Neuron (in vitro differentiated cells): ENCODE data around the gene ABCG2.

Source experiments
- H2AFZ ChIP-seq: one replicate; pipeline ENCODE4 v1.6.1; 2013; ENCODE audit warnings: low read depth, mild to moderate bottlenecking, inconsistent platforms, low read length, moderate library complexity
- H3K27me3 ChIP-seq: one replicate; pipeline ENCODE4 v1.6.1; 2013; ENCODE audit warnings: low read length; ENCODE audit not compliant: insufficient read depth
- H3K36me3 ChIP-seq: one replicate; pipeline ENCODE4 v1.6.1; 2013; ENCODE audit warnings: low read length; ENCODE audit not compliant: insufficient read depth
- H3K4me1 ChIP-seq: one replicate; pipeline ENCODE4 v1.6.1; 2013; ENCODE audit warnings: low read length; ENCODE audit not compliant: insufficient read depth
- H3K4me3 ChIP-seq: 2 replicates; pipeline ENCODE4 v1.5.1; 2013; ENCODE audit warnings: mild to moderate bottlenecking, low read length, moderate library complexity
- H3K9me3 ChIP-seq: one replicate; pipeline ENCODE4 v1.6.1; 2013; ENCODE audit warnings: low read length

Gene ABCG2

GRCh38 chr4:88158489-88159228 lies at the start of gene ABCG2:
Gene ABCG2, minus strand, starts transcription at chr4:88158639. Its CDS starts 18,644 bp downstream, at chr4:88139995.
- H2AFZ ChIP-seq = peak within 1 kb of the TSS; percentile 86
- H3K36me3 ChIP-seq = no peaks in the 10 kb centered on the region
- H3K27me3 ChIP-seq = peaks cover 25% of the 10 kb centered on the region
- peak within 1 kb of the TSS; percentile 51 for H3K4me3 ChIP-seq
- no peaks in the 10 kb centered on the region for H3K9me3 ChIP-seq
- peaks cover 21% of the 10 kb centered on the region for H3K4me1 ChIP-seq

GRCh38 chr4:88208156-88208555 lies 49.7 kb upstream of the ABCG2 start:
- H3K27me3 ChIP-seq = peaks cover 2% of the 10 kb centered on the region
- H3K4me3 ChIP-seq = no peak overlapping the region

GRCh38 chr4:88207171-88207570 lies 48.7 kb upstream of the ABCG2 start:
- H3K36me3 ChIP-seq = no peaks in the 10 kb centered on the region
- H2AFZ ChIP-seq = no peak overlapping the region
- no peak overlapping the region for H3K4me3 ChIP-seq
- H3K4me1 ChIP-seq = no peaks in the 10 kb centered on the region
- H3K27me3 ChIP-seq = no peaks in the 10 kb centered on the region
- H3K9me3 ChIP-seq = no peaks in the 10 kb centered on the region

More at GRCh38 chr4:88208156-88208555, 49.7 kb upstream of the ABCG2 start:
- H2AFZ ChIP-seq = no peak overlapping the region
- H3K36me3 ChIP-seq = no peaks in the 10 kb centered on the region
- no peaks in the 10 kb centered on the region for H3K4me1 ChIP-seq
- no peaks in the 10 kb centered on the region for H3K9me3 ChIP-seq

GRCh38 chr4:88204882-88205281 lies 46.4 kb upstream of the ABCG2 start:
- no peak overlapping the region for H3K4me3 ChIP-seq
- no peaks in the 10 kb centered on the region for H3K4me1 ChIP-seq
- no peaks in the 10 kb centered on the region for H3K36me3 ChIP-seq
- no peaks in the 10 kb centered on the region for H3K9me3 ChIP-seq
- no peak overlapping the region for H2AFZ ChIP-seq
- H3K27me3 ChIP-seq = no peaks in the 10 kb centered on the region

- Histone ChIP-seq H3K4me1 (no peaks in the 10 kb centered on the region), H3K4me3 (no peak overlapping the region), H3K9me3 (no peaks in the 10 kb centered on the region), H3K36me3 (no peaks in the 10 kb centered on the region), H3K27me3 (no peaks in the 10 kb centered on the region), H2AFZ (no peak overlapping the region)
These were observed 44.0 kb upstream of the ABCG2 start for GRCh38 chr4:88202443-88202842.

GRCh38 chr4:88200186-88200585 lies 41.7 kb upstream of the ABCG2 start:
- Histone ChIP-seq H3K4me1 (no peaks in the 10 kb centered on the region), H2AFZ (no peak overlapping the region), H3K4me3 (no peak overlapping the region), H3K36me3 (no peaks in the 10 kb centered on the region), H3K27me3 (no peaks in the 10 kb centered on the region), H3K9me3 (no peaks in the 10 kb centered on the region)

GRCh38 chr4:88196523-88197185 lies 38.2 kb upstream of the ABCG2 start:
- H3K9me3 ChIP-seq = no peaks in the 10 kb centered on the region
- no peaks in the 10 kb centered on the region for H3K27me3 ChIP-seq
- H2AFZ ChIP-seq = no peak overlapping the region
- H3K36me3 ChIP-seq = no peaks in the 10 kb centered on the region
- H3K4me1 ChIP-seq = no peaks in the 10 kb centered on the region
- no peak overlapping the region for H3K4me3 ChIP-seq

- Histone ChIP-seq H3K4me3 (no peak overlapping the region), H3K4me1 (no peaks in the 10 kb centered on the region), H3K9me3 (no peaks in the 10 kb centered on the region), H3K27me3 (no peaks in the 10 kb centered on the region), H2AFZ (no peak overlapping the region), H3K36me3 (no peaks in the 10 kb centered on the region)
These were observed 37.5 kb upstream of the ABCG2 start for GRCh38 chr4:88196013-88196365.

- no peak overlapping the region for H2AFZ ChIP-seq
- no peaks in the 10 kb centered on the region for H3K4me1 ChIP-seq
- no peaks in the 10 kb centered on the region for H3K36me3 ChIP-seq
- H3K9me3 ChIP-seq = no peaks in the 10 kb centered on the region
- H3K27me3 ChIP-seq = no peaks in the 10 kb centered on the region
- H3K4me3 ChIP-seq = no peak overlapping the region
These were observed 37.0 kb upstream of the ABCG2 start for GRCh38 chr4:88195328-88196012.

GRCh38 chr4:88191404-88191803 lies 33.0 kb upstream of the ABCG2 start:
- H2AFZ ChIP-seq = no peak overlapping the region
- H3K4me3 ChIP-seq = no peak overlapping the region
- no peaks in the 10 kb centered on the region for H3K9me3 ChIP-seq
- no peaks in the 10 kb centered on the region for H3K27me3 ChIP-seq
- H3K36me3 ChIP-seq = no peaks in the 10 kb centered on the region
- no peaks in the 10 kb centered on the region for H3K4me1 ChIP-seq

GRCh38 chr4:88189881-88190585 lies 31.6 kb upstream of the ABCG2 start:
- H3K9me3 ChIP-seq = no peaks in the 10 kb centered on the region
- H3K27me3 ChIP-seq = no peaks in the 10 kb centered on the region
- H3K36me3 ChIP-seq = no peaks in the 10 kb centered on the region
- no peak overlapping the region for H3K4me3 ChIP-seq
- H3K4me1 ChIP-seq = no peaks in the 10 kb centered on the region
- H2AFZ ChIP-seq = no peak overlapping the region

- no peaks in the 10 kb centered on the region for H3K36me3 ChIP-seq
- H3K9me3 ChIP-seq = no peaks in the 10 kb centered on the region
- no peak overlapping the region for H3K4me3 ChIP-seq
- H3K27me3 ChIP-seq = no peaks in the 10 kb centered on the region
- H2AFZ ChIP-seq = no peak overlapping the region
- no peaks in the 10 kb centered on the region for H3K4me1 ChIP-seq
These were observed 30.9 kb upstream of the ABCG2 start for GRCh38 chr4:88189418-88189738.
